Aorta (tissue), 5 donors: ENCODE measurements around the gene STRAP. TPM values are rescaled to one million over a fixed set of nuclear protein-coding genes. Genes with fewer than 3 reads are reported as not detected.
"Not testable (repeated sequence)": the region's sequence is repeated elsewhere in the genome, so short reads cannot be mapped to it uniquely, and the experiment has no call there.

ENCODE experiments used
- ATAC-seq: fragments of 200-7000 bp; cut with Tn5 transposase; one replicate; pipeline ENCODE4 v1.9.1; 2022; ENCODE audit warnings: moderate library complexity; ENCODE audit not compliant: low FRiP score
- DNase-seq, 2 donors: peaks; one replicate each; pipeline ENCODE4 v3.0.0-alpha.2; 2020
- H3K27ac ChIP-seq, 2 donors: one replicate each; pipeline ENCODE4 v1.5.1; 2013; ENCODE audit warnings: low read length in 2 of 2, mild to moderate bottlenecking in 2 of 2, moderate library complexity in 2 of 2, control low read depth in 1 of 2, inconsistent platforms in 1 of 2, low read depth in 1 of 2
- H3K27me3 ChIP-seq, 2 donors: one replicate each; pipeline ENCODE4 v1.6.1; 2013; ENCODE audit warnings: control low read depth in 1 of 2, low read length in 1 of 2, mild to moderate bottlenecking in 1 of 2, moderate library complexity in 1 of 2; ENCODE audit not compliant: insufficient read depth in 2 of 2, control insufficient read depth in 1 of 2
- H3K36me3 ChIP-seq, 2 donors: one replicate each; pipeline ENCODE4 v1.6.1; 2013; ENCODE audit warnings: control low read depth in 1 of 2, low read length in 1 of 2, mild to moderate bottlenecking in 1 of 2; ENCODE audit not compliant: insufficient read depth in 2 of 2, control insufficient read depth in 1 of 2
- H3K4me1 ChIP-seq, 2 donors: one replicate each; pipeline ENCODE4 v1.6.1; 2013; ENCODE audit warnings: low read length in 2 of 2, control low read depth in 1 of 2, mild to moderate bottlenecking in 1 of 2, moderate library complexity in 1 of 2; ENCODE audit not compliant: insufficient read depth in 2 of 2, control insufficient read depth in 1 of 2
- H3K4me3 ChIP-seq, 2 donors: one replicate each; pipeline ENCODE4 v1.5.1; 2013; ENCODE audit warnings: low read length in 2 of 2, control low read depth in 1 of 2, mild to moderate bottlenecking in 1 of 2
- H3K9me3 ChIP-seq: one replicate; pipeline ENCODE4 v1.6.1; 2013; ENCODE audit warnings: mild to moderate bottlenecking, low read length; ENCODE audit not compliant: control insufficient read depth
- WGBS, 2 donors: extraction: QIAGEN DNeasy Blood & Tissue Kit; methylation state at CpG; one replicate each; pipeline ENCODE4 v1.1.7; 2013; 5-methylcytosine and 5-hydroxymethylcytosine counted together
- intact Hi-C, 2 donors: fragments of 100-400 bp; cut with DNase I; formaldehyde crosslinking; loops; one replicate each; pipeline versions ENCODE4 v1.14.2 to v1.15.0; 2022
- polyA plus RNA-seq, 2 donors: library from polyadenylated mRNA; stranded (reverse); fragments of 200-250 nt; gene quantifications; one replicate each; pipeline ENCODE4 v1.2.3, GENCODE V29; 2013
- total RNA-seq, 2 donors: library from RNA; stranded (reverse); fragmentation: NEBNext Ultra II Directional; extraction: Animal tissue kit (Norgen Biotek cat#: 25700); gene quantifications; one replicate each; pipeline ENCODE4 v1.2.1, GENCODE V29; 2021
- donor health status: healthy with polysubstance abuse.
- donor health status: Bipolar disorder and iron deficiency.
- donor health status: DM: no; HTN: no; CAD: no.
- donor health status: DM: no; HTN: no; CAD: no.
- donor health status: DM: yes; HTN: yes; CAD: no.

The STRAP gene
- total and polyA plus RNA-seq, 4 donors: 60.2 to 120 (median 73.6) TPM

DNA sequence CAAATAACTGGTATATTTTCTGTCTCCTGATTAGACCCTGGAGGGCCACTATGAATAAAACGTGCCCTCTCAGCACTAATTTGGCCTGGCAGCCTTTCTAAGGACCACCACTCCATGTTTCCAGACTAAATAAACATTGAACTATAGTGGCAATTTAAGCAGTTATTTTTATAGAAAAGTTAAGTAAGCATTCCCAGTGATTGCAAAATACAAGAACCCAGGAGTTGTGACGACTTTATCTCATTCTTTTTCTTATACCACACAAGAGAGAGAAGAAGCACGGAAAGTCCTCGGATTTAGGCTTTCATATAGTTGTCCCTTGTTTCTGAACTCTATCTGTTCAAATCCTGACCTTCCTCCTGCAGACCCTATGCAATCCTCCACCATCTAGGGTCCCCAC, 23.1 kb upstream of the STRAP start:
- no peaks in the 10 kb centered on the region for H3K36me3 ChIP-seq
- peaks cover 0 to 2% of the 10 kb centered on the region in 2 donors for H3K4me1 ChIP-seq
- ATAC-seq (no peak), DNase-seq (no peak)
- no peaks in the 10 kb centered on the region for H3K9me3 ChIP-seq
- H3K4me3 ChIP-seq: no peak overlapping the region
- no peak overlapping the region for H3K27ac ChIP-seq
- no peaks in the 10 kb centered on the region for H3K27me3 ChIP-seq
- intact Hi-C loops: loop anchor here in 1 of 2 donors (5.0 kb wide), 1 partner anchor 327 kb away; no protein-coding TSS in a partner anchor
- WGBS, 2 donors: 23 to 34% methylated on average over 4 of the region's 4 CpGs

DNA sequence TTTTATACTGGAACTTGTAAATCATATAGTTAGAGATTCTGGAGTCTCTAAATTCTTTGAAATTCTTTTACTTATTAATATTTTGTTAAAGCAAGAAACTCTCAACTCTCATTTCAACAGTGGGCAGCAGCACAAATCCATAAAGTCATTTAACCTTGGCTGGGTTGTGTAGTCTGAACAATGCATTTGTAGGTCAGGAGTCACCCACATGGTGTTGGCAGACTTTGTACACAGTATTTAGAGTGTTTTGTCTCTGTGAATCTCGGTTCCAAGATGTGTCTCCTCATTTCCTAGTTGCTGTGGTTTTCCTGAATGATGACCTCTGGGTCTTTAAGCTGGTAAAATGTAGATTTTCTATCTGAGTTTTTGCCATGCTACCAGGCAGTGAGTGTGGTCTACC, 20.8 kb upstream of the STRAP start:
- Histone ChIP-seq H3K36me3 (no peaks in the 10 kb centered on the region), H3K4me1 (no peaks in the 10 kb centered on the region), H3K27ac (no peak overlapping the region), H3K9me3 (no peaks in the 10 kb centered on the region), H3K4me3 (no peak overlapping the region), H3K27me3 (no peaks in the 10 kb centered on the region)
- ATAC-seq: no peak
- whole genome bisulfite sequencing, 2 donors: 61 to 68% methylated on average over 1 of the region's 1 CpG
- no peak for DNase-seq
- intact Hi-C loops: no loop called here

DNA sequence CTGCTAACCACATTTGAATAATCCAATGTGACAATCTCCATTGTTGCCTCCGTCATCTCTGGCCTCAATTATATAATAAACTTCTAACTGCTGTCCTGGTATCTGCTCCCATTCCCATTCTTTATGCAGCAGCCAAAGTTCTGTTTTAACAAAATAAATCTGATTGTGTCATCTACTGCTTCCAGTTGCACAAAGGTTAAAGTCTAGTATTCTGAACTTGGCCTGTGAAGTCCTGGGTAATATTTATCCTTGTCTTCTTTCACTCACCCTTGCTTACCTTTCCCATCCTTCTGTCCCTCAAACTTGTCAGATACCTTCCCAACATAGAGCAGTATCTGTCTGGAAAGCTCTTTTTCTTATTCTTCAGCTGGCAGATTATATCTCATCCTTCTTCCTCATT, 19.3 kb upstream of the STRAP start:
- Histone ChIP-seq H3K9me3 (no peaks in the 10 kb centered on the region), H3K27ac (no peak overlapping the region), H3K4me3 (no peak overlapping the region), H3K36me3 (no peaks in the 10 kb centered on the region), H3K27me3 (no peaks in the 10 kb centered on the region), H3K4me1 (no peaks in the 10 kb centered on the region)
- intact Hi-C loops: no loop called here
- DNase-seq (no peak), ATAC-seq (no peak)
- WGBS, 2 donors: 91 to 92% methylated on average over 1 of the region's 1 CpG

DNA sequence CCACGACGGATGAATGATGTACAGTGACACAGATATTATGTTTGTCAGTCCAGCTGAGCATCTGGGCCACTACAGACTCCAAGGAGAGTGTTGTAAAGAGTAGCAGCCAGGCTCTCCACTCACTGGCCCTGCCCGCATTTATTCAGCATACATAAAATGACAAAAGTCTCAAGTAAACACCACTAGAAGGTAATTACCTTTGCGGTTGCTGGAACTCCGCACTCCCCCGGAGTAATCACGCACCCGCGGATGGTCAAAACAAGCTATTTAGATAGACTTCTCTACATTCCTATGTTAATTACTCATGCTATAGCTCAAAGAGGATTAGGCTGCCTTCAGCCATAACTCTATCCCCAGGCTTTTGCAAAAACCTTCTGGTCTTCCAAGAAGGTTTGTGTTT, 18.8 kb upstream of the STRAP start:
- H3K4me1 ChIP-seq: no peaks in the 10 kb centered on the region
- ATAC-seq (no peak), DNase-seq (no peak)
- WGBS, 2 donors: 71 to 74% methylated on average over 9 of the region's 9 CpGs
- no peak overlapping the region for H3K4me3 ChIP-seq
- no peaks in the 10 kb centered on the region for H3K36me3 ChIP-seq
- intact Hi-C loops: no loop called here
- H3K9me3 ChIP-seq: no peaks in the 10 kb centered on the region
- no peak overlapping the region for H3K27ac ChIP-seq
- H3K27me3 ChIP-seq: no peaks in the 10 kb centered on the region

DNA sequence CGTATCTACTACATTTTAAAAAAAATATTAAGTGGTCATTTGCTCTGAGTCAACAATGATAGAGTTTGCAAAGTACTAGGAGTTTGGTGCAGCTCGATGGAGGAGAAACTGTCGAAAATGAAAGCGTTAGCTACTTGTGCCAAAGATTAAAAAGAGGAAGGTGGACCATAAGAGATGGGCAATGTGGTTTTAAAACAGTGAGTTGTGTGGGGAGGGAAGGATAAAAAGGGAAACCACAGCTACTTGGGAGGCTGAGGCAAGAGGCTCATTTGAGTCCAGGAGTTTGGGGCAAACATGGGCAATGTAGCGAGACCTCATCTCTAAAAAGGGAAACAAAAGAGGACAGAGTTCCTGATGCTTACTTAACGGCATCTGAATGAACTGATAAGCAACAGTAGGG, 18.2 kb upstream of the STRAP start:
- intact Hi-C loops: no loop called here
- ATAC-seq: no peak
- H3K4me1 ChIP-seq: no peaks in the 10 kb centered on the region
- H3K36me3 ChIP-seq: no peaks in the 10 kb centered on the region
- no peak overlapping the region for H3K4me3 ChIP-seq
- no peak for DNase-seq
- H3K9me3 ChIP-seq: no peaks in the 10 kb centered on the region
- 85 to 88% methylated on average over 6 of the region's 6 CpGs for WGBS, 2 donors
- H3K27me3 ChIP-seq: no peaks in the 10 kb centered on the region
- no peak overlapping the region for H3K27ac ChIP-seq

DNA sequence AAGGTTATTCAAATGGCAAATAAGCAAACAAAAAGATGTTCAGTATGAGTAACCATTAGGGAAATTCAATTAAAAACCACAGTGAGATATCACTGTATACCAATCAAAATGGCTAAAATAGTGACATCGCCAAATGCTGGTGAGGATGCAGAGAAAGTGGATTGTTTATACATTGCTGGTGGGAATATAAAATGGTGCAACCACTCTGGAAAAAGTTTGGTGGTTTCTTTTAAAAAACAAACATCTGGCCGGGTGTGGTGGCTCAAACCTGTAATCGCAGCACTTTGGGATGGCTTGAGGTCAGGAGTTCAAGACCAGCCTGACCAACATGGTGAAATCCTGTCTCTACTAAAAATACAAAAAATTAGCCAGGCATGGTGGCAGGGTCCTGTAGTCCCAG, 14.0 kb upstream of the STRAP start:
- ATAC-seq (no peak), DNase-seq (no peak)
- Histone ChIP-seq H3K27ac (no peak overlapping the region), H3K4me1 (no peaks in the 10 kb centered on the region), H3K36me3 (no peaks in the 10 kb centered on the region), H3K4me3 (no peak overlapping the region), H3K9me3 (no peaks in the 10 kb centered on the region), H3K27me3 (no peaks in the 10 kb centered on the region)
- intact Hi-C loops: no loop called here
- WGBS, 2 donors: 87 to 92% methylated on average over 3 of the region's 3 CpGs

DNA sequence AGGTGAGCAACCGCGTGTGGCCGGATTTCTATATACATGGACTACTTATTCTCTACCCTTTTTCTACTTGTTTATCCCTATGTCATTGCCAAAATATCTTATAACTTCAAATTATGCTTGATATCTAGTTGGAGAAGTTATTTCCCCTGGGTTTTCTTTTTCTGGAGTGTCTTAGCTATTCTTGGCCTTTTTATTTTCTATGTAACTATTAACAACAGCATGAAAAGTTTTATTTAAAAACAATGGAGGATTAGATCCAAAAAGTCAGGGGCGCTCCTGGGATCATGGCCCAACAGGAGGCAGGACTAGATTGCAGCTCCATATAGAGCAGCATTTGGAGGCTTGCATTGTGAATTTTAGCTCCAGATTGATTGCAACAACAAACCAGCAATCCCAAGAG, 8.6 kb upstream of the STRAP start:
- 25 to 36% methylated on average over 4 of the region's 4 CpGs for WGBS, 2 donors
- Histone ChIP-seq H3K27ac (no peak overlapping the region), H3K4me1 (no peaks in the 10 kb centered on the region), H3K4me3 (no peak overlapping the region), H3K9me3 (no peaks in the 10 kb centered on the region), H3K27me3 (no peaks in the 10 kb centered on the region), H3K36me3 (no peaks in the 10 kb centered on the region)
- intact Hi-C loops: no loop called here
- no peak for ATAC-seq
- DNase-seq: no peak

DNA sequence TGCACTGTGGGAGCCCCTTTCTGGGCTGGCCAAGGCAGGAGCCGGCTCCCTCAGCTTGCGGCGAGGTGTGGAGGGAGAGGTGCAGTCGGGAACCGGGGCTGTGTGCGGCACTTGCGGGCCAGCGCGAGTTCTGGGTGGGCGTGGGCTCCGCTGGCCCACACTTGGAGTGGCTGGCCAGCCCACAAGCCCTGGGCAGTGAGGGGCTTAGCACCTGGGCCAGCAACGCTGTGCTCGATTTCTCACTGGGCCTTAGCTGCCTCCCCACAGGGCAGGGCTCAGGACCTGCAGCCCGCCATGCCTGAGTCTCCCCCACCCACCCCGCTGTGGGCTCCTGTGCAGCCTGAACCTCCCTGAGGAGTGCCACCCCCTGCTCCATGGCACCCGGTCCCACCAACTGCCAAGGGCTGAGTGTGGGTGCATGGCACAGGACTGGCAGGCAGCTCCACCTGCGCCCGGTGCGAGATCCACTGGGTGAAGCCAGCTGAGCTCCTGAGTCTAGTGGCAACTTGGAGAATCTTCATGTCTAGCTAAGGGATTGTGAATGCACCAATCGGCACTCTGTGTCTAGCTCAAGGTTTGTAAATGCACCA, 7.5 kb upstream of the STRAP start:
- H3K4me1 ChIP-seq, DNase-seq, H3K4me3 ChIP-seq, ATAC-seq, H3K36me3 ChIP-seq, H3K9me3 ChIP-seq, H3K27ac ChIP-seq, intact Hi-C loops, H3K27me3 ChIP-seq: not testable (repeated sequence)
- whole genome bisulfite sequencing, 2 donors: 97% methylated on average over 19 to 20 of the region's 20 CpGs

DNA sequence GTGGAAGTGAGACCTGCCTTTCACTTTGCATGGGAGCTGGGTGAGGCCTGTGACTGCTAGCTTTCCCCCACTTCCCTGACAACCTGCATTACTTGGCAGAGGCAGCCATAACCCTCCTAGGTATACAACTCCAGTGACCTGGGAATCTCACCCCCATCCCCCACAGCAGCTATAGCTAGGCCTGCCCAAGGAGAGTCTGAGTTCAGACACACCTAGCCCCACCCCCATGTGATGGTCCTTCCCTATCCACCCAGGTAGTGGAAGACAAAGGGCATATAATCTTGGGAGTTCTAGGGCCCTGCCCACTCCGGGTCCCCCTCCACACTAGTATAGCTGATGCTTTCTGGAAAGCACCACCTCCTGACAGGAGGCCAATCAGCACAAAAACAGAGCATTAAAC, 6.3 kb upstream of the STRAP start:
- H3K27me3 ChIP-seq: no peaks in the 10 kb centered on the region
- DNase-seq (no peak), ATAC-seq (no peak)
- H3K36me3 ChIP-seq: no peaks in the 10 kb centered on the region
- H3K27ac ChIP-seq: no peak overlapping the region
- no peak overlapping the region for H3K4me3 ChIP-seq
- intact Hi-C loops: no loop called here
- no peaks in the 10 kb centered on the region for H3K9me3 ChIP-seq
- H3K4me1 ChIP-seq: no peaks in the 10 kb centered on the region
- 85 to 92% methylated on average over 1 of the region's 1 CpG for WGBS, 2 donors
